ENCODE data around the gene THSD4. TPM values are rescaled to one million over a fixed set of nuclear protein-coding genes. Genes with fewer than 3 reads are reported as not detected.
"Not testable (repeated sequence)": the region's sequence is repeated elsewhere in the genome, so short reads cannot be mapped to it uniquely, and the experiment has no call there.

THSD4 gene
- total RNA-seq, 4 donors from 2014 or later, result 2.7 to 49.2 (median 15.8) TPM

DNA sequence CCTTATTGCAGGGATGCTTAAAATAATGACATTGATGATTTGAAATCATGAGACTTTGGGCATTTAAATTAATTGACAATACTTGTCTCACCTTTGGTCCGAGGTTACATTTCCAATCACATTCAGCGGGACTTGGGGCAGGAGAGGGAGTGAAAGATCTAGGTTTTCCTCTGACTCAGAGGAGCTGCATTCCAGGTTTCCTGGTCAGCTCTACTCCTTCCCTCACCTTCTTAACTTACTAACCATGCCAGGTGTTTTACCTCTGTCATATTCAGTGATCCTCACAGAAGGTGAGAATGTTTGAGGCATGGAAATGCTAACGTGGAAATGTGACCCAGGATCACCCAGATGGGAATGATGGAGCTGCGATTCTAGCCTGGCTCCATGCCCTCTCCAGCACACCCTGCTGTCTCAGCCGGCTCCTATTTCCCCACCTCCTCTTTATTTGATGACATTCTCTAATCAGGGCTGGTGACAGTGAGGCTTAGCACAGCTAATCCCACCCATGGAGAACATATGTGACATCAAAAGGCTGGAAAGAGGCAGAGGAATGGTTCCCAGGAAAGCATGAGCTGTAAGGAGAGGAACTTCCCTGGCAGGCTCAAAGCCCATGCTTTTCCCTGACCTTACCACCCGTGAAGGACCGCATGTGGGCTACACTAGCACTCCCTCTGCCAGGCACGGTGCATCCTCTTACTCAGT is 38.7 kb downstream of the THSD4 start:
- no peak for ATAC-seq (ENCODE audit: low FRiP score)
- no peak for TF ChIP-seq CTCF (IDR thresholded peaks at IDR 0.05)
- DNase-seq (ENCODE audit: low spot score), result no peak

DNA sequence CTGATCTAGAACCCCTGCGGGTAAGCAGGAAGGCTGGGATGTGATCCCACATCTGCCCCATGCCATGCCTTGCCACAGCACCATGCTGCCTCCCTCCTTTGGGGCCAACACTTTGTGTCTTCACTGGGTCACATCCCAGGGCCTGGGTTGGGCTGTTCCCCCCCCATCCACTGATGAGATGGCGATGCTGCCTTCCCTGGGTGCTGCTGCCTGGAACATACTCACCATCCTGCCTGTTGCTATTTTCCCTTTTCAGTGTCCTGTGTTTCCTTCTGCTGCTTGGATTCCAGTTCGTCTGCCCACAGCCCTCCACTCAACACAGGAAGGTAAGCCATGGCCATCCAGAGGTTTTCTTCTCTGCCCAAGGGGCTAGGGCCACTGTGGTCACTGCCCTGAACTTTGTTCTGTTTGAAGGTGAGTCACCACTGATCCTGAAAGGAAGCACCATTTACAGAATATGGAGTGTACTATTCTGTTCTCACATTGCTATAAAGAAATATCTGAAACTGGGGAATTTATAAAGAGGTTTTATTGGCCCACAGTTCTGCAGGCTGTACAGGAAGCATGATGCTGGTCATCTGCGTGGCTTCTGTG is 39.4 kb downstream of the THSD4 start:
- TF ChIP-seq CTCF (IDR thresholded peaks at IDR 0.05), result no peak
- ATAC-seq (ENCODE audit: low FRiP score) (no peak), DNase-seq (ENCODE audit: low spot score) (no peak)

DNA sequence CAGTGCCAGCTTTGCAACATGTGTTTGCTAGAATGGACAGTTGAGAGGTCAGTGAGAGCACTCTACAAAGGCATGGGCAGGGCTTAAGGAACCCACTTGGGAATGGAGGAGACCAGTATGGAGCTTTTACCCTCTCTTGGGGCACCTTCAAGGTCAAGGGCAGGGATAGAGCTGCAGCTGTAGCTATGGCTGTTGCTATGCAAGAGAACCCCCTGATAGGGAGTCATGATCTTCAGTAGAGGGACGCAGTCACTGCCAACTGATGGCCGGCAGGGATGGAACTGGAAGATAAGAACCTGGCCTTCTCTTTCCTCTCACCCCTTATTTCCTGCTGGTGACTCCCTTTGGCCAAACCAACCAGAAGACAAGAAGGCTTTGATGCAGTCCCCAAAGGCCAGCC is 40.3 kb downstream of the THSD4 start:
- no peak for TF ChIP-seq CTCF (IDR thresholded peaks at IDR 0.05)
- no peak for DNase-seq (ENCODE audit: low spot score)
- no peak for ATAC-seq (ENCODE audit: low FRiP score)

- no peak for TF ChIP-seq CTCF (IDR thresholded peaks at IDR 0.05)
- ATAC-seq (ENCODE audit: low FRiP score) (no peak), DNase-seq (ENCODE audit: low spot score) (no peak)
These were observed 45.7 kb downstream of the THSD4 start for GRCh38 chr15:71160976-71161375.

DNA sequence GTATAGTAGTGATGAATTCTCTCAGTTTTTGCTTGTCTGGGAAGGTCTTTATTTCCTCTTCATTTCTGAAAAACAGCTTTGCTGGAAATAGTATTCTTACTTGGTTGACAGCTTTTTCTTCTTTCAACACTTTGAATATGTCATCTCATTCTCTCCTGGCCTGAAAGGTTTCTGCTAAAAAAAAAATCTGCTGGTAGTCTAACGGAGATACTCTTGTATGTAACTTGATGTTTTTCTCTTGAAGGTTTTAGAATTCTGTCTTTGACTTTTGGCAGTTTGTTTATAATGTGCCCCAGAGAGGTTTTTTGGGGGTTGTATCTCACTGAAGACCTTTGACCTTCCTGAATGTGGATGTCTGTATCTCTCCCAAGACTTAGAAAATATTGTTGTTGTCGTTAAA is 47.0 kb downstream of the THSD4 start:
- TF ChIP-seq CTCF (IDR thresholded peaks at IDR 0.05), result no peak
- DNase-seq (ENCODE audit: low spot score) (no peak), ATAC-seq (ENCODE audit: low FRiP score) (no peak)

DNA sequence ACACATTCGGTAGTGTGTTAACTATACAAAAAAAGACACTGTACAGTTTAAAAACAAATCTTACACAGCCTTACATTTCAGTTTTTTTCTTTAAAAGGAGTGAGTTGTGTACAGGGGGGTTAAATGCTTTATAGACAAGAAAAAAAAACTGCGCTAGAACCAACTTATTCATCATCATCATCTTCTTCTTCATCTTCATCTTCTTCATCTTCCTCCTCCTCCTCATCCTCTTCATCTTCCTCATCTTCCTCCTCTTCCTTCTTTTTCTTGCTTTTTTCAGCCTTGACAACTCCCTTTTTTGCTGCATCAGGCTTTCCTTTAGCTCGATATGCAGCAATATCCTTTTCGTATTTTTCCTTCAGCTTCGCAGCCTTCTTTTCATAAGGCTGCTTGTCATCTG is 49.3 kb downstream of the THSD4 start:
- not testable (repeated sequence) for DNase-seq (ENCODE audit: low spot score)

GRCh38 chr15:71167445-71168165 is 52.3 kb downstream of the THSD4 start:
- TF ChIP-seq CTCF (IDR thresholded peaks at IDR 0.05), result no peak
- DNase-seq (ENCODE audit: low spot score) (no peak), ATAC-seq (ENCODE audit: low FRiP score) (no peak)

More for the DNA sequence above, 49.3 kb downstream of the THSD4 start:
- not testable (repeated sequence) for ATAC-seq (ENCODE audit: low FRiP score)
